GM19351 (cell line): ENCODE data around the gene NR5A2.
A peak's percentile ranks its signal among the peaks of the same experiment; 100 is the strongest.
"Not testable (repeated sequence)": the region's sequence is repeated elsewhere in the genome, so short reads cannot be mapped to it uniquely, and the experiment has no call there.

ENCODE experiments used
- ATAC-seq: cut with Tn5 transposase; IDR thresholded peaks from one replicate; pipeline ENCODE4 v1.9.1; 2021; ENCODE audit warnings: mild to moderate bottlenecking, moderate library complexity; ENCODE audit not compliant: unreplicated experiment

Gene NR5A2

DNA sequence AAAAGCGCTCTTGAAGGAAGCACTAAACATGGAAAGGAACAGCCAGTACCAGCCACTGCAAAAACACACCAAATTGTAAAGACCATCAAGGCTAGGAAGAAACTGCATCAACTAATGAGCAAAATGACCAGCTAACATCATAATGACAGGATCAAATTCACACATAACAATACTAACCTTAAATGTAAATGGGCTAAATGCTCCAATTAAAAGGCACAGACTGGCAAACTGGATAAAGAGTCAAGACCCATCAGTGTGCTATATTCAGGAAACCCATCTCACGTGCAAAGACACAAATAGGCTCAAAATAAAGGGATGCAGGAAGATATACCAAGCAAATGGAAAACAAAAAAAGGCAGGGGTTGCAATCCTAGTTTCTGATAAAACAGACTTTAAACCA is 159.8 kb downstream of the NR5A2 start:
- not testable (repeated sequence) for ATAC-seq

DNA sequence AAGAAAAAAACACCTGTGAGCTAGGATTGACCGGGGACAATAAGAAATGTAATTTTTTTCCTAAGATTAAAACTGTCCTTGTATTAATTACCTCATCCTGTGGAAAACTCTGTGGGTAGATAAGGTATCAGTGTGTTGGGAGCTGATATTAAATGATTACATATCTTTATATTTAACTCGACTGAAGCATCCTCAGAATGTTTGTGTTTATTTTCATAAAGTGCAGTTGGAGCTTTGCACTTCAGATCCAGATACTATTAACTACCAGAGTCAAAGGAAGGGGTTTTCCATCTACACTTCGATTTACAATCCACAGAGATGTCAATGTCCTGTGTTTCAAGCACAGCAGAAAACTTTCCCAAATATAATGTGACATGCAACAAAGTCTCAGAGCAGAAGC is 164.5 kb downstream of the NR5A2 start:
- ATAC-seq: no peak

DNA sequence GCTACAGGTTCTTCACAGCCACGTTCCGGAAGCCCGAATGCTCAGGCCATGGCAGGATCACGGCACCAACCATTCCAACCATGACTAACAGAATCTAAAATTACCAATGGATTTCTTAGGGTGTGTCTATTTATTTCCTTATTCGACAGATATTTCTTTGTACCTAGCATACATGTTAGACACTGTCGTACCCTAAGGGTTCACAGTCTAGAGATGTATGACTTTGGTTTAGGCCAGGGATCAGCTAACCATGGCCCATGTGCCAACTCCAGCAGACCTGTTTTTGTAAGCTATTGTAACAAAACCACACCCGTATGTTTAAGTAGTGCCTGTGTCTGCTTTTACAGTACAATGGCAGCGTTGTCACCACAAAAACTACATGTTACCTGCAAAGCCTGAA is 167.0 kb downstream of the NR5A2 start:
- ATAC-seq: no peak

DNA sequence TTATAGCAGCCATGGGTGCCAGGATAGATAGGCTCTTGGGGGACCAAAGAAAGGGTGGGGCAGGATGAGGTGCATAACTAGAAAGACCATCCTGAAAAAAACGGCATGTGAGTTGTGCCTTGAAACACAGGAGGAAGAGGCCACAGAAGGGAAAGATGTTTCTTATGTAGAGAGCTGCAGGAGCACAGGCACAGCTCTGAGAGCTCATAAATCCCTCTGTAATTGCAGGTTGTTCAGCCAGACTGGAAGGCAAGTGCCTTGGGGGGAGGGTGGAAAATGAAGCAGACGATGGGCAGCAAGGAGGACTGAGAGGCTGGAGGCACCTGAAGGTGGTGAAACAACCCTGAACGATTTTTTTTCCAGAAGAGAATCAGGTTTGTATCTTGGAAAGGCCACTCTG is 170.7 kb downstream of the NR5A2 start:
- no peak for ATAC-seq

DNA sequence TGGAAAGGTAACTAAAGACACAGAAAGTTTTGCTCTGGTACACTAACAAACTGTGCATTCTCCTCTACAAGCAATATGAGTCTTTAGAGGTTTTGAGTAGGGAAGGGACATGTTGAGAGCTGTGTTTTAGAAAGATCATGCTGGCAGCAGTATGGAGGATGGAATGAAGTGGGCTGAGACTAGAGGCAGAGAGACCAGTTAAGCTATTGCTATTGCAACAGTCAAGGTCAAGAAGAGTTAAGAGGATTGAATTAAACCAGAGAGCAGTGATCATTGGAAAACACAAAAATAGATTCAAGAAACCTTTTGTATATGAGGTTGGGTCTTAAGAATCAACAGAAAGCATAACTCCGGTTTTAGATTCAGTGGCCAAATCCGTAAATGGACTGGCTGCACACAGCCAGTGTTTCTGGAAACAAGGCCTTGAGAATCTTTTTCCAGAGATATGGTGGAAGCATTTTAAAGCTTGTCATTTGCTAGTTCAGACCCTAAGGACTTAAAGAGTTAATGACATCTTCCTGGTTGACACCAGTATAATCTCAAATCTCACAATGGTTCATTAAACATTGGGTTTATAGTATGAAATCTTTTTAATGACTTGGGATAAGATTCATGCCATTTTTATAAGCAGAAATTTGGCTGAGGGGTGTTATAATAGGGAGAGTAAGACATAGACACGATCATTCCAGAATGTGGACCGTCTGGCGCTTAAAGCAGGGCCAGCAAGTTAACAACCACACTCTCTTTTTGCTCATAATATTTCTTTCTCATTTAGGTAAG is 177.9 kb downstream of the NR5A2 start:
- no peak for ATAC-seq

DNA sequence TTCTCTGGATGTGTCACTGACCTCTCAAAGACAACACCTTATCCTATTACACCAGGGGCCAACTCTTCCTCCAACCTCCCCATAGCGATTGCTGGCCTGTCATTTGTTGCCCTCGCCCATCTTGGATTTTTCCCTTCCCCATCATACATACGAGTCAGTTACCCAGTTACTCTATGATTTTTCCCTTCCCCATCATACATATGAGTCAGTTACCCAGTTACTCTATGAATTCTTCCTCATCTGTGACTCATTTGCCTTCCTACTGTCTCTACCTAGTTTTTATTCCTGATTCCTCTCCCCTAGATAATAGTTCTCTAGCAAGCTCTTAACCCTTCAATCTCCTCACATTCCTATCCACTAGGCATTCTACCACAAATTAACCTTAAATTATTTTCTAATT is 178.8 kb downstream of the NR5A2 start:
- ATAC-seq: no peak

DNA sequence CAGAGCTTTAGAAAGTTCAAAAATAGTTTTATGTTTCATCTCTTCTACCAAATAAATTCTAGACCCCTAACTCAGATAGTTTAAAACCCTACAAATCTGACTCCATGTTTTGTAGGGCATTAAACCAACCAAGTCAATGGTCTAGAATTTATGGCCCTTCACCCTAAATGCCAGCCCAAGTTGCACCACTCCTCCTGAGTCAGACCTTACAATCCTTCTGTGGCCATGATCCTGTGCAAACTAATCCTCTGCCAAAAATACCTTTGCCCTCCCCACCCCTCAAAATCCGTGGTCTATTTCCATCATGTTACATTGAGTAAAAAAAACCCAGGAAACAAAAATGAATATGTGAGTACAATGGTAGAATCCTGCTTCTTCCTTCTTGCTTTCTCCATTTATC is 179.3 kb downstream of the NR5A2 start:
- ATAC-seq: no peak

DNA sequence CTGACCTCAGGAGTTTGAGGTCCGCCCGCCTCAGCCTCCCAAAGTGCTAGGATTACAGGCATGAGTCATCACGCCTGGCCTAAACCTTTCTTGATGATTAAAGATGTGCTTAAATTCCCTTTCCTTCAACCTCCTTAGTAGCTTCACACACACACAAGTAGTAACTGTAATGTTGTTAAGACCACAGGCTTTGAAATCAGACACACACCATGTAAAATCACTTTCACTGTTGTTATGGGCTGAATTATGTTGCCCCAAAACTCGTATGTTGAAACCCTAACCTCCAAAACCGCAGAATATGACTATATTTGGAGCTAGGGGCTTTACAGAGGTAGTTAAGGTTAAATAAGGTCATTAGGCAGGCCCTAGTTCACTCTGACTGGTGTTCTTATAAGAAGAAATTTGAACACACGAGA is 180.2 kb downstream of the NR5A2 start:
- ATAC-seq: peak; percentile 99

DNA sequence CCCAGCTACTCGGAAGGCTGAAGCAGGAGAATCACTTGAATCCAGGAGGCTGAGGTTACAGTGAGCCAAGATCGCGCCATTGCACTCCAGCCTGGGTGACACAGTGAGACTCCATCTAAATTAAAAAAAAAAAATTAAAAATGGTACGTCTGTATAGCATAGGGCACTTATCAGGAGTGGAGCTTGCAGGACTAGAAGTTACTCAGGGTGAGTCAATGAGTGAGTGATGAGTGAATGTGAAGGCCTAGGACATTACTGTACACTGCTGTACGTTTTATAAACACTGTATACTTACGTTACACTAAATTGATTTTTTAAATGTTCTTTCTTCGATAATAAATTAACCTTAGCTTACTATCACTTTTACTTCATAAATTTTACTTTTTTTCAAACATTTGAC is 183.6 kb downstream of the NR5A2 start:
- no peak for ATAC-seq

DNA sequence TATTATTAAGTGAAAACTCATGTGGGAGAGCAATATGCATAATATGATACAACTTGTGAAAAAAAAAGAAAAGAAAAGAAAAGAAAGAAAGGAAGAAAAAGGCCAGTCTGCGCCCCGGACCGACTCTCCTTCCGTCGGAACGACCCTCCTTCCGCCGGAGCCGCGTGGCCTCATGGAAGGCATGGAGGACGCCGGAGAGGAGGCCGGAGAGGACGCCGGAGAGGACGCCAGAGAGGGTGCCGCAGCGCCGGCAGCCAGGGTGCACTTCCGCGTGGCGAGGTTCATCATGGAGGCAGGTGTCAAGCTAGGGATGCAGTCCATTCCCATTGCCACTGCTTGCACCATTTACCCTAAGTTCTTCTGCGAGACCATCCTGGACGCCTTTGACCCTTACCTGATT is 185.9 kb downstream of the NR5A2 start:
- ATAC-seq: no peak

DNA sequence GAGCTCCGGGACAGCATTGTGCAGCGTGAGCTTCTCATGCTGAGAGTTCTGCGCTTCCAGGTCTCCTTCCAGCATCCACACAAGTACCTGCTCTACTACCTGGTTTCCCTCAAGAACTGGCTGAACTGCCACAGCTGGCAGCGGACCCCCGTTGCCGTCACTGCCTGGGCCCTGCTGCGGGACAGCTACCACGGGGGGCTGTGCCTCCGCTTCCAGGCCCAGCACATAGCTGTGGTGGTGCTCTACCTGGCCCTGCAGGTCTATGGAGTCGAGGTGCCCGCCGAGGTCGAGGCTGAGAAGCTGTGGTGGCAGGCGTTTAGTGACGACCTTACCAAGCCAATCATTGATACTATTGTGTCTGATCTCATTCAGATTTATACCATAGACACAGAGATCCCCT is 186.4 kb downstream of the NR5A2 start:
- no peak for ATAC-seq

DNA sequence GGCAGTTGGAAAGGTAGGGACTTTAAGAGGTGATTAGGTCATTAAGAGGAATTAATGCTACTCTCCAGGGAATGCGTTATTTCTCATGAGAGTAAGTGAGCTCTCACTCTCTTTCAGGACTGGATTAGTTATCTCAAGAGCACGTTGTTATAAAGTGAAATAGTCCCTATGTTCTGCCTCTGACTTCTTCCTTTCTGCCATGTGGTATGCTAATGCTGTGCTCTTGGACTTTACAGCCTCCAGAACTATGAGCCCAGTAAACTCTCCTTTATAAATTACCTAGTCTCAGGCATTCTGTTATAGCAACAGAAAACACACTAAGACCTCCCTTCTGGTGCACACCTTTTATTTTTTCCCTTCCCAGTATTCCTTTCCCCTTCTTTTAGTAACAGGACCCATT is 187.8 kb downstream of the NR5A2 start:
- no peak for ATAC-seq

DNA sequence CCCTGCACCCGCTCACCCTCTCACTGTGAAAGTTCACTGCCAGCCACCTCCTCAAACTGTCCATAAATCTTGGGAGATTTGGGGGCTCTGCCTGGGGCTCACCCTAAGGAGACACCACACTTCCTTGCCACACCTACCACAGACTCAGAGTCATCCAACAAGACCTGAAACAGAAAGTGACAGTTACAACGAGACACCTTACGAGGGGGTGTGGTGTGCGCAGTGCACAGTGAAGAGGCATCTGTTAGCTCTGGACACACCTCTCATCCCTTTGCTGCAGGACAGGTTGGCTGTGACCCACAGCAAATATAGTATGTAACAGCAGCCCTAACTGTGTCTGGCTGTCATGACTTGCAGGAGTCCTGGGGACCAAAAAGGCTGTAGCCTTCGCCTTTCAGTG is 190.2 kb downstream of the NR5A2 start:
- ATAC-seq: peak; percentile 79

DNA sequence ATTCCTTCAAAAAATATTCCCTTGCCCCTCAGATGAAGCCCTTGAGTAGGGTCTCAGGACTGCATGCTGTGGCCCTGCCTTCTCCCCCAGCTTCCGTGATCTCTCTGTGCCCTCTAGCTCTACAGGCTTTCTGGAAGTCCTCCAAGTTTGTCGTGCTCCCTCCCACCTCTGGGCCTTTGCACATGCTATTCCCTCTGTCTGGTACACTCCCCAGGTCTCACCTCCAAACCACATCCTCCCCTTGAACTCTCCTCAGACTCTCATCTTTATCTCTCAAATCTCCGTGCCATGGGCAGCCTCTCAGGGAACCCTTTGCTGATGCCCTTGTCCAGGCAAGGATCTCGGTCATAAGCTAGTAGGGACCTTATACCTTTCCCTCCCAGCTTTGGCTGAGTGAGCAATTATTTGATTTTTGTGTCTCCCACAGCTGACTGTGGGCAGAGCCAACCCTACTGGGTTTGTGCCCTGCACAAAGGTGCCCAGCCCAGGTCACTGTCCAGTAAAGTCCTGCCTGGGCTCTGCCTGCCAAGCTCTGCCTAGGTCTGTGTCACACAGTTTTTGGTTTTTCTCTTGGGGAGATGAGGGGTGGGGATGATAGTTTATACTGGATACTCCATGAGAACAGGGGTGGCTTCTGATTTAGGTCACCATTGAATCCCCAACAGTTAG is 194.2 kb downstream of the NR5A2 start:
- no peak for ATAC-seq

DNA sequence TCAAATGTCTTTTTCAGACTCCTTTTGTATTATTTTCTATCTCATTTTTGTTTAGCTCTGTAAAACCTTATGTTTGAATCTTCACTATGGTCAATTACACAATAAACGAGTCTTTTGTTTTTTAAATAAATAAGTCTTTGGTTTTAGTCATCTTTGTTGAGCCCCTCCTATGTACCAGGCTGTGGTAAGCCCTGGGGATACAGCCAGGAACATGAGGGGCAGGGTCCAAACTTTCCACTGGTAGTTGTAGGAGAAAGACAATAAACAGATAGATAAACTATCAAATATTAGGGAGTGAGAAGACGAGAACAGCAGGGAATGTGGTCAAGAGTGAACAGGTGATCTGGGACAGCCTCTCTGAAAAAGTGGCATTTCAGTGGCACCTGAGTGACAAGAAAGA is 195.7 kb downstream of the NR5A2 start:
- ATAC-seq: no peak

DNA sequence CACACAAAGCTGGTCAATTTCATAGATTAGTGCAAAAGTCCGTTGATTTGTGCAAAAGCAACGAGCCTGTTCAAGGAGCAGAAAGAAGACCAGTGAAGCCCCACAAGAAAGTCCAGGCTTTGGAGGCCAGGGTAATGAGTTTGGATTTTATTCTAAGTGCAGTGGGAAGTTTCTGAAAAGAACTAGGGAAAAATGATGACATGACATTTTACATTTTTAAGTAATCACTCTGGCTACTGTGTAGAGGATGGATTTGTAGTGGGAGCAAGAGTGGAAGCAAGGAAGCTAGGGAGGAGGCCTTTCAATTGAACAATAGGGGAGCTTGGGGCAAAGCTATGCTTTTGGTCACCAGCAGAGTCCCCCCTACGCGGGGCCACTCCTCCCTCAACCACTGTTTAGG is 196.1 kb downstream of the NR5A2 start:
- ATAC-seq: no peak

DNA sequence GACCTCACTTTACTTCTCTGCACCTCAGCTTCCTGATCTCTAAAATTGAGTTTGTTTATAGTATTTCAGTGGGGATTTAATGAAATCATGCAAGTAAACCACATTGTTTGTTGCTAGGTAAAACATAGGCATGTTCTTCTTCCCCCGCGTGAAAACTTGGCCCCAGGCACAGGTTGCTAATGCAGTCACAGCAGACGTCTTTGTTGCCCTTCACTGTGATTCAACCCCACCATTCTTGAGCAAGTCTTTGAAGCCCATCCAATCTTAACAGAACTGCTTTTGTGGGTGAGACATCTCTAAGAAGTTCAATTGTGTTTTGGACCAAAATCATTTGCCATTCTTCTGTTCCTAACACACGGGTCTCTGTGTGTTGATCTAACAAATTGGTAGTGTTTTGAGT is 196.8 kb downstream of the NR5A2 start:
- no peak for ATAC-seq

DNA sequence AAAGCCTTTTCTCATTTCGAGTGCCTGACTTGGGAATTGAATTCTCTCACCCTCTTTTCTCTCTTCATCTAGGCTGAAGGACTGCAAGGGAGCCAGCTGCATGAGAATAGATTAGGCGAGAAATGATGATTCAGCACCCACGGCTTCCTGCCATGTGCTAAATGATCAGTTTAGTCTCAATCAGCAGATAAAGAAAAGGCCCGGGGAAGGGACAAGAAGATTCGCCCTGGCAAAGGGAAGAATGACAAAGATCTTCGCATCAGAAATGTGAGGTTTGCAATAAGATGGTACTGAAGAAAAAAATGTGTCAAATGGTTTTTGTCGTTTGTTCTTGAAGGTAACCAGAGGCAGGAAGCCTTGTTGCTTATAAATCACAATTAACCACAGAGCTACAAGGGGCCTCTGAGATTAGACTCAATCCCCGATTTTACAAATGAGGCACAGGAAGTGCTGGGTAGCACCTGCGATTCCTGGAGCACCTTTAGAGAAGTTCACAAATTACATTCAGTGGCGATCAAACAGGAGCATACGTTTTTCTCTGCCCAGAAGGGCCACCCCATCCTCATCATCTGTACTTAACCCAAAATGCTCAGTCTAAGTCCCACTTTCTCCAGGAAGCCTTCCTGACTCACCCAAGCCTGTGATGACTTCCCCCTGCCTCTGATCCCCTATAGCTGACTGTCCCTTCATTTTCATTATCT is 198.9 kb downstream of the NR5A2 start:
- no peak for ATAC-seq

DNA sequence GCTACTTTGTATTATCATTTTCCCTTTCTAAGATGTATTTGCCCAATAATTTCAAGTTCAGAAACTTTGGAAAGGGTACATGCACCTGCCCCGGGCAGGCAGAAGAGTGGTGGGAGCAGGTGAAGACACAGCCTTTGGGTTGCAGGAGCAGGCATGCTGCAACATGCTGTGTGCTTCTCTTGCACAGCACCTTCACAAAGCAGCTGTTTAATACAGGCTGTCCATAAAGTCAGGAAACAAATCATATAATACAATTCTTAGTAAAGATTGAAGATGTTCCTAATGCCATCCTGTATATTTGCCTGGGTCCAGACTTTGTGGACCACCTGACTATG is 199.4 kb downstream of the NR5A2 start:
- no peak for ATAC-seq
